Spleen (tissue), 7 donors: ENCODE measurements around the gene SPRR5.

Experiments used
- CTCF ChIP-seq, 11 experiments: fragments of 200-600 bp in 7 of 11; fragments of 450-650 bp in 4 of 11; sonication (generic) in 4 of 11; IDR thresholded peaks in 8 of 11; conservative IDR thresholded peaks in 3 of 11; 1 replicate in 7 of 11; 2 replicates in 4 of 11; pipeline versions ENCODE4 v1.4.0 to v1.8.0; 2016 to 2021; ENCODE audit warnings: antibody characterized with exemption in 11 of 11, inconsistent platforms in 4 of 11, mild to moderate bottlenecking in 1 of 11
- POLR2A ChIP-seq, 3 donors: fragments of 450-650 bp; IDR thresholded peaks; one replicate each; pipeline ENCODE4 v1.5.1; 2017; ENCODE audit warnings: antibody characterized with exemption in 3 of 3, mild to moderate bottlenecking in 1 of 3
- donor health status: DM: no; HTN: no; CAD: no; lungs with moderate emphysema.
- donor health status: DM: no; HTN: no; CAD: no.
- donor health status: DM: no; HTN: no; CAD: no.

GRCh38 chr1:152901631-152902030, 45.4 kb upstream of the SPRR5 start:
- no peak for TF ChIP-seq CTCF (IDR thresholded peaks at IDR 0.05 in 8 of 11, conservative IDR thresholded peaks at IDR 0.05 in 3 of 11)
- no peak for TF ChIP-seq POLR2A (IDR thresholded peaks at IDR 0.05)
